ENCODE results near the gene CR2.
"Not testable (repeated sequence)": the region's sequence is repeated elsewhere in the genome, so short reads cannot be mapped to it uniquely, and the experiment has no call there.

CR2 gene

DNA sequence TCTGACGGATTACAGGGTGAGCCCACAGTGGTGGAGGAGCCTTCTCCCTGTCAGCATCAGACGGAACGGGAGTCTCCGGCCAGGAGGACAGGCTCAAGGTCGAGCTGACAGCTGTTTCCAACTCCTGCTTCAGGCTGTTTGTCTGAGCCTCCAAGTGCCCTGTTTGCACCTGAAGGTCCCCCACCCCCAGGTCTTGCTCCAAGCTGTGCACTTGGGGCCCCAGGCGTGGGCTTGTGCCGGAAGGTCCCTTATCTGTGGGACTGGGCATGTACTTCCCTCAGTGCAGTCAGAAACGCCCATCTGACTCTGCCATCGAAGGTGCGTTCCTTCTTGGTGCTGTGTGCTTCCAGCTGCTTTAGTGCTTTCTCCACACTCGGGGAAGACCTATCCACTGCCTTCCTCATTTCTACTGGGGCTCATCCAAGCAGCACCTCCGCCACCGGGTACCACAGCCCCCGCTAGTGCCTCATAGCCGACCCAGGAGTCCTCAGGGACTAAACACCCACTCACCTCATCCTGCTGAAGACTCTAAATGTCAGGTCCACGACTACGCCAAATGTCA, 29.5 kb upstream of the CR2 start:
- Histone ChIP-seq H3K9me3 (ENCODE audit: insufficient read depth, low read depth, low read length) (peaks cover 8% of the 10 kb centered on the region; the same call in 1 of the 2 replicates), H3K9ac (ENCODE audit: low read depth, low read length) (no peak overlapping the region), H3K27ac (ENCODE audit: low read length) (no peak overlapping the region), H3K4me3 (ENCODE audit: low read length) (no peak overlapping the region), H3K27me3 (ENCODE audit: insufficient read depth, low read length) (peaks cover 6% of the 10 kb centered on the region), H3K36me3 (ENCODE audit: insufficient read depth, low read depth, low read length) (no peaks in the 10 kb centered on the region), H3K4me1 (ENCODE audit: insufficient read depth, low read length) (peaks cover 5% of the 10 kb centered on the region; the same call in 1 of the 2 replicates)

DNA sequence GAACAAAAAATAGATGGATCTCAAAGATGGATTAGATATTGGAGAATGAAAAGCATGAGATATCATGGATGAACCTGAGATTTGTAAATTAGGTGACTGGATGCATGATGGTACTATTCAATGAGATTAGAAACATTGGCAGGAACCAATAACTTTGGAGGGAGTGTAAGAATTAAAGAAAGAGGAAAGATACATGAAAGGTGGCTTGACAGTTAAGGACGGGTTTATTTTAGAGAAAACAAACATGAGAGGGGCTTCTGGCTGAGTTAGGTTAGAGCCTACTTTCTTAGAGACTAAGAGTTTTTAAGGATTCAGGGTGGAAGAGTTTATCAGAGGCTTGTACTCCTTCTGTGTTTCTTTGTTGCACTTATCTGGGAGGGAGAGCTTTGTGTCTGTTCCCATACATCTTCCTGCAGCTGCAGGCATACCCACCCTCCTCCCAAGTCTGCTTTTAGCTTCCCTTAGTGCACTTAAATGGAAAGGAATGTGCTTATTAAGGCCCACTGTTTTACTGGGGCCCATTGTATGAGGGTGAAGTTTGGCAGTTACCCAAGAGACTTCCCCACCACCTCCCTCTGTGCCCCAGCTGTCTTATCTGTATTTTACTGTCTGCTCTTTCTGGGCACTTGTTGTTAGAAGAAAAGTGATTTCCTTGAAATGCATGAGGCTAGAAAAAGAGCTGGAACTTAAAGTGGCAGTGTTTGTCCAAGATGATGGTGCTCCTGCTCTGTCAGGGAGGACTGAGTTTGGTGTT, 26.1 kb upstream of the CR2 start:
- Histone ChIP-seq H3K36me3 (ENCODE audit: insufficient read depth, low read depth, low read length) (no peaks in the 10 kb centered on the region), H3K27ac (ENCODE audit: low read length) (no peak overlapping the region), H3K9me3 (ENCODE audit: insufficient read depth, low read depth, low read length) (peaks cover 8% of the 10 kb centered on the region; the same call in 1 of the 2 replicates), H3K4me3 (ENCODE audit: low read length) (no peak overlapping the region), H3K9ac (ENCODE audit: low read depth, low read length) (no peak overlapping the region), H3K4me1 (ENCODE audit: insufficient read depth, low read length) (peaks cover 4% of the 10 kb centered on the region; the same call in 1 of the 2 replicates), H3K27me3 (ENCODE audit: insufficient read depth, low read length) (peaks cover 6% of the 10 kb centered on the region)

DNA sequence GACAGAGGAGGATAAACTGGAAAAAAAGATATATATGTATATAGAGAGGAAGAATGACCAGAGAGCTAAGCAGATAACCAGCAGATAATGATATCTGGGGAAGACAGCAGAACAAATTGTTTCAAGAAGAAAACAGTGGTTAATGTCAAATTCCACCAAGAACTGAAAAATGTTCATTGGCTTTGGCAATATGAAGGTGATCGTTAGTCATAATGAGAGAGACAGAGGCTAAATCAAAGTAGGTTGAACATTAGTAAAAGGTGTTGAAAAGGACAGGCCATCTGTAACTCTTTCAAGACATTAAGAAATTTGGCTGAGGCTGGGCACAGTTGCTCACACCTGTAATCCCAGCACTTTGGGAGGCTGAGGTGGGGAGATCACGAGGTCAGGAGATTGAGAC, 25.3 kb upstream of the CR2 start:
- Histone ChIP-seq H3K27me3 (ENCODE audit: insufficient read depth, low read length) (peaks cover 6% of the 10 kb centered on the region), H3K4me1 (ENCODE audit: insufficient read depth, low read length) (no peaks in the 10 kb centered on the region), H3K4me3 (ENCODE audit: low read length) (no peak overlapping the region), H3K27ac (ENCODE audit: low read length) (no peak overlapping the region), H3K9ac (ENCODE audit: low read depth, low read length) (no peak overlapping the region), H3K9me3 (ENCODE audit: insufficient read depth, low read depth, low read length) (peaks cover 8% of the 10 kb centered on the region; the same call in 1 of the 2 replicates), H3K36me3 (ENCODE audit: insufficient read depth, low read depth, low read length) (no peaks in the 10 kb centered on the region)

DNA sequence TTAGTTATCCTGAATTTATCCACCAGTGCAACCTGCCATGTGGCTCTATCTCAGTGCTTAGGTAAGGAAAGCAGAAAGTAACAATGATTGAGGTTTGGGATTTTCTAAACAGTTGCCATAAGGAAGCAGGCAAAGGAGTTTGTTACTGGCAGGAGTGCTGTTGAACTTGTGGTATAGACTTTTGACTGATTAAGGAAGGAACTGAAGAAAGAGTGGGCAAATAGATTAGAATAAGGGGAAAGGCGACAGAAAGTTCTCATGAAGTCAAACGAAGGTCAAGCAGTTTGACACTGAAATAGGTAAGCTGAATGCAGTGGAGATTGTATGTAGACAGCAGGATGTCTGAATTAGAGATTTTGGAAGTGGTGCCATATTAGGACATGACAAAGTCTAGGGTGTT, 24.2 kb upstream of the CR2 start:
- Histone ChIP-seq H3K9me3 (ENCODE audit: insufficient read depth, low read depth, low read length) (peaks cover 8% of the 10 kb centered on the region; the same call in 1 of the 2 replicates), H3K36me3 (ENCODE audit: insufficient read depth, low read depth, low read length) (no peaks in the 10 kb centered on the region), H3K27me3 (ENCODE audit: insufficient read depth, low read length) (peaks cover 1% of the 10 kb centered on the region), H3K9ac (ENCODE audit: low read depth, low read length) (no peak overlapping the region), H3K4me1 (ENCODE audit: insufficient read depth, low read length) (no peaks in the 10 kb centered on the region), H3K27ac (ENCODE audit: low read length) (no peak overlapping the region), H3K4me3 (ENCODE audit: low read length) (no peak overlapping the region)

DNA sequence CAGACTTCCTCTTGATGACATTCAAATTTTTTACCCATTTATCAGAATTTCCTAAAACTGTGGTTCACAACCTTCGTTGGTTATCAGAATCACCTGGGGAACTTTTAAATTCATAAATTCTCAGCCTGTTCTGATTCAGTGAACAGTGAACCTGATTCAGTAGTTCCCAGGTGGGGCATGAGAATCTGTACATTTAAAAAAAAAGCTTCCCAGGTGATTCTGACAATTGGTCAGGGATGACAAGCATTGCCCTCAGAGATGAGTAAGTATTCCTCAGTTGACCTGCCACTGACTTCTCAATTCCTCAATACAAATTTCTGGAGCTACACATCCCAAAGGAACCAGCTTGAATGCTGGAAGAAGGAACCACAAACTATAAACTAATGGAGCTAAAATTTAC, 23.5 kb upstream of the CR2 start:
- H3K27me3 ChIP-seq (ENCODE audit: insufficient read depth, low read length), result no peaks in the 10 kb centered on the region

DNA sequence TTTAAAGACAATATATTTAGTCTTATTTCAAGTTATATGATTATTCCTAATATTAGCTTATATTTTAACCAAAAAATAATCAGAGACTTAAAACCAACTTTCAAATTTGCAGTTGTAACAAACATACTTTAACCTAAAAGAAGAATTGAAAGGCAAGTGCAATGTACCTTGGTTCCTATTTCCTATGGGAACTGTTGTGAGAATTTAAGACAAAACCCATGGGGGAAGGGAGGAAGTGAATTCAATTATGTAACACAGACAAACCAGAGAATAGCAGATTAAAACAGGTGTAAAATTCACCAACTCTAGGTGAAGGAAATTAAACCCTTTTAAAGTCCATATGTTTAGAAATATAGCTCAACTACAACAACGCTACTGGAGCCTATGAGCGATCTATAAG, 22.6 kb upstream of the CR2 start:
- no peak overlapping the region for H3K4me3 ChIP-seq (ENCODE audit: low read length)
- H3K27ac ChIP-seq (ENCODE audit: low read length), result no peak overlapping the region
- H3K36me3 ChIP-seq (ENCODE audit: insufficient read depth, low read depth, low read length), result no peaks in the 10 kb centered on the region
- H3K4me1 ChIP-seq (ENCODE audit: insufficient read depth, low read length), result no peaks in the 10 kb centered on the region
- no peaks in the 10 kb centered on the region for H3K27me3 ChIP-seq (ENCODE audit: insufficient read depth, low read length)
- no peak overlapping the region for H3K9ac ChIP-seq (ENCODE audit: low read depth, low read length)
- peaks cover 8% of the 10 kb centered on the region; the same call in 1 of the 2 replicates for H3K9me3 ChIP-seq (ENCODE audit: insufficient read depth, low read depth, low read length)

More for the DNA sequence above, 23.5 kb upstream of the CR2 start:
- Histone ChIP-seq H3K9ac (ENCODE audit: low read depth, low read length) (no peak overlapping the region), H3K4me1 (ENCODE audit: insufficient read depth, low read length) (no peaks in the 10 kb centered on the region), H3K4me3 (ENCODE audit: low read length) (no peak overlapping the region), H3K9me3 (ENCODE audit: insufficient read depth, low read depth, low read length) (peaks cover 8% of the 10 kb centered on the region; the same call in 1 of the 2 replicates), H3K36me3 (ENCODE audit: insufficient read depth, low read depth, low read length) (no peaks in the 10 kb centered on the region), H3K27ac (ENCODE audit: low read length) (no peak overlapping the region)

DNA sequence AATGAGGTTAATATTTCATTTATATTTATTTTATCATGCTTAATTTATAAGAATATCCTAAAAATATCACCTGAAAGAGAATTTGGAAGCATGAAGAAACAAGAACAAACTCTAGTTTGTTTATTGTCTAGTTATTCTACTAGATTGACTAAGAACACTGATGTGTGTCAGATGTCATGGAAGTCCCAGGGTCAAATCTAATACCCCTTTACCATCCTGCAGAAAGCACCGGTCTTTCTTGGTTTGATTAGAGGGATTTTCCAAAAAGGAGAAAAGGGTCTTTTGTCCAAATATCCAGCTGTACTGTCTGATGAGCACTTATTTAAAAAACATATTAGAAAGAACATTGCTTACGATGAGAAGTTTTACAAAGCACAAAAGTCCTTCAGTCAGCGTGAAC, 20.7 kb upstream of the CR2 start:
- Histone ChIP-seq H3K9ac (ENCODE audit: low read depth, low read length) (no peak overlapping the region), H3K4me1 (ENCODE audit: insufficient read depth, low read length) (no peaks in the 10 kb centered on the region), H3K9me3 (ENCODE audit: insufficient read depth, low read depth, low read length) (no peaks in the 10 kb centered on the region; the same call in 1 of the 2 replicates), H3K36me3 (ENCODE audit: insufficient read depth, low read depth, low read length) (no peaks in the 10 kb centered on the region), H3K4me3 (ENCODE audit: low read length) (no peak overlapping the region), H3K27me3 (ENCODE audit: insufficient read depth, low read length) (no peaks in the 10 kb centered on the region), H3K27ac (ENCODE audit: low read length) (no peak overlapping the region)

DNA sequence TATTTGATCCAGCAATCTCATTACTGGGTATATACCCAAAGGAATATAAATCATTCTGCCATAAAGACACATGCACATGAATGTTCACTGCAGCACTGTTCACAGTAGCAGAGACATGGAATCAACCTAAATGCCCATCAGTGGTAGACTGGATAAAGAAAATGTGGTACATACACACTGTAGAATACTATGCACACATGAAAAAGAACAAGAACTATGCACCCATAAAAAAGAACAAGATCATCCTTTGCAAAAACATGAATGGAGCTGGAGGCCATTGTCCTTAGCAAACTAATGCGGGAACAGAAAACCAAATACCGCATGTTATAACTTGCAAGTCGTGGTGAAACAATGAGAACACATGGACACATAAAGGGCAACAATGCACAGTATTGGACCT, 17.4 kb upstream of the CR2 start:
- not testable (repeated sequence) for H3K27me3 ChIP-seq (ENCODE audit: insufficient read depth, low read length); H3K36me3 ChIP-seq (ENCODE audit: insufficient read depth, low read depth, low read length); H3K4me1 ChIP-seq (ENCODE audit: insufficient read depth, low read length); H3K9me3 ChIP-seq (ENCODE audit: insufficient read depth, low read depth, low read length); H3K4me3 ChIP-seq (ENCODE audit: low read length); H3K9ac ChIP-seq (ENCODE audit: low read depth, low read length); H3K27ac ChIP-seq (ENCODE audit: low read length)

DNA sequence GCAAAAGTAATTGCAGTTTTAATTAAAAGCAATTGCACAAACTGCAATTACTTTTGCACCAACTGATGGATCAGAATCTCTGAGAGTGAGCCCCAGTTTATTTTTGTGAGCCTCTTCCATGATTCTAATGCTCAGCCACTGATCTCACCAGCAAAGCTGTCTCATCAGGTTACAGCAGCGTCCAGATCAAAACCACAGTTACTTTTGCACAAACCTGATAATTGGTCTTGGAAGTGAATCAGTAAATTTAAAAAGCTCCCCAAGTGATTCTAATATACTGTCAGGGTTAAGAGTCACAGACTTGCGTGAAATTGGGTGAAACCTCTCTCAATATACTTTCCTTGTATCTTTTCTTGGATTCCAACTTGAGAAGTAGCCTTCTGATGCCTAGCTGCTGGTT, 13.5 kb upstream of the CR2 start:
- Histone ChIP-seq H3K4me3 (ENCODE audit: low read length) (no peak overlapping the region), H3K27ac (ENCODE audit: low read length) (no peak overlapping the region), H3K4me1 (ENCODE audit: insufficient read depth, low read length) (no peaks in the 10 kb centered on the region), H3K9me3 (ENCODE audit: insufficient read depth, low read depth, low read length) (no peaks in the 10 kb centered on the region), H3K27me3 (ENCODE audit: insufficient read depth, low read length) (no peaks in the 10 kb centered on the region; the same call in 1 of the 2 replicates), H3K36me3 (ENCODE audit: insufficient read depth, low read depth, low read length) (no peaks in the 10 kb centered on the region), H3K9ac (ENCODE audit: low read depth, low read length) (no peak overlapping the region)

DNA sequence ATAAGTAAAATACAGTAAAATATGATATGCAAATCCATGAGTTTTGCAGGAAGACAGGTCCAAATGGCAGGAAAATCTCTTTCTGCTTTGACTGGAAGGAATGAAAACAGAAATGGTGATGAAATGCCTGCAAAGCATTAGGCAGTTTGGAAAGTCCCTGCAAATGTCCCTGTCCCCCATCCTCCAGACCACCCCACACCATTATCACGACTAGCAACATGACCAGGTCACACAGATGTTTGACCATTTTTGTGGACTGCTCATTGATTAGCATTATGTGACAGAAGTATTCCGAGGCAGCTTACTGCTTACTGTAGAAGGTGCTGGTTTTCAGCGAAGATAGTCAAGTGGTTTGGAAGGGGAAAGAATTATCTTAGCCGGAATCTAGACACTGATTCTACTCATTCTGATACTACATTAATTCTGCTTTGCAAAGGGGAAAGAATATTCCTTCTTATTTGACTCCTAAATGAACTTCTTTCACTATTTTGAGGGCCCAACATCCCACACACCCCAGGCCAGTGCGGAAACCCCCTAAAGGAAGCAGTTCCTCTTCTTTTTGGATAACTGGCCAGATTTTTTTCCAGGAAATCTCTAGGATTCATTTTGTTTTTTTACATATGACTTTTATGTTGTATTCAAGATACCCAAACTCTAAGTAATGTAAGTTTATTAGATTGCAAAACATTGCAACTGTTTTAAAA, 9.5 kb upstream of the CR2 start:
- Histone ChIP-seq H3K9me3 (ENCODE audit: insufficient read depth, low read depth, low read length) (no peaks in the 10 kb centered on the region), H3K4me1 (ENCODE audit: insufficient read depth, low read length) (no peaks in the 10 kb centered on the region), H3K27me3 (ENCODE audit: insufficient read depth, low read length) (no peaks in the 10 kb centered on the region; the same call in 1 of the 2 replicates), H3K4me3 (ENCODE audit: low read length) (no peak overlapping the region), H3K9ac (ENCODE audit: low read depth, low read length) (no peak overlapping the region), H3K27ac (ENCODE audit: low read length) (no peak overlapping the region), H3K36me3 (ENCODE audit: insufficient read depth, low read depth, low read length) (no peaks in the 10 kb centered on the region)

DNA sequence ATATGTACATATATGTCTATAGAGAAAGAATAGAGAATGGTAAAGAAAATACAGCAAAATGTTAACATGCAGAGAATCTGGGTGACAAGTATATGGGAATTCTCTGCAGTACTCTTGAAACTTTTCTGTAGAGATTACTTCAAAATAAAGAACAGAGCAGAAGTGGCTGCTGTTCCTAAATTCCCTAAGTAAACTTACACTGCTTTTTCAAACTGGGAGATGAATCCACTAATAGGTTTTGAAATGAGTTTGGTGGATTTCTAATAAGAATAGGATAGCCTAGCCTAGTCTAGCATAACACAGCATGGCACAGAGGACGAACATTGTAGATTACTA, 450 bp upstream of the CR2 start:
- no peaks in the 10 kb centered on the region for H3K4me1 ChIP-seq (ENCODE audit: insufficient read depth, low read length)
- no peak overlapping the region for H3K9ac ChIP-seq (ENCODE audit: low read depth, low read length)
- H3K27ac ChIP-seq (ENCODE audit: low read length), result no peak overlapping the region
- H3K27me3 ChIP-seq (ENCODE audit: insufficient read depth, low read length), result peaks cover 73% of the 10 kb centered on the region
- peak overlapping the region; percentile 55 for H3K4me3 ChIP-seq (ENCODE audit: low read length)
- no peaks in the 10 kb centered on the region for H3K36me3 ChIP-seq (ENCODE audit: insufficient read depth, low read depth, low read length)
- no peaks in the 10 kb centered on the region for H3K9me3 ChIP-seq (ENCODE audit: insufficient read depth, low read depth, low read length)

All from iPS-20b (cell line).